Measurements from ENCODE around the gene PAX5.
"Not testable (repeated sequence)": the region's sequence is repeated elsewhere in the genome, so short reads cannot be mapped to it uniquely, and the experiment has no call there.

PAX5 gene

DNA sequence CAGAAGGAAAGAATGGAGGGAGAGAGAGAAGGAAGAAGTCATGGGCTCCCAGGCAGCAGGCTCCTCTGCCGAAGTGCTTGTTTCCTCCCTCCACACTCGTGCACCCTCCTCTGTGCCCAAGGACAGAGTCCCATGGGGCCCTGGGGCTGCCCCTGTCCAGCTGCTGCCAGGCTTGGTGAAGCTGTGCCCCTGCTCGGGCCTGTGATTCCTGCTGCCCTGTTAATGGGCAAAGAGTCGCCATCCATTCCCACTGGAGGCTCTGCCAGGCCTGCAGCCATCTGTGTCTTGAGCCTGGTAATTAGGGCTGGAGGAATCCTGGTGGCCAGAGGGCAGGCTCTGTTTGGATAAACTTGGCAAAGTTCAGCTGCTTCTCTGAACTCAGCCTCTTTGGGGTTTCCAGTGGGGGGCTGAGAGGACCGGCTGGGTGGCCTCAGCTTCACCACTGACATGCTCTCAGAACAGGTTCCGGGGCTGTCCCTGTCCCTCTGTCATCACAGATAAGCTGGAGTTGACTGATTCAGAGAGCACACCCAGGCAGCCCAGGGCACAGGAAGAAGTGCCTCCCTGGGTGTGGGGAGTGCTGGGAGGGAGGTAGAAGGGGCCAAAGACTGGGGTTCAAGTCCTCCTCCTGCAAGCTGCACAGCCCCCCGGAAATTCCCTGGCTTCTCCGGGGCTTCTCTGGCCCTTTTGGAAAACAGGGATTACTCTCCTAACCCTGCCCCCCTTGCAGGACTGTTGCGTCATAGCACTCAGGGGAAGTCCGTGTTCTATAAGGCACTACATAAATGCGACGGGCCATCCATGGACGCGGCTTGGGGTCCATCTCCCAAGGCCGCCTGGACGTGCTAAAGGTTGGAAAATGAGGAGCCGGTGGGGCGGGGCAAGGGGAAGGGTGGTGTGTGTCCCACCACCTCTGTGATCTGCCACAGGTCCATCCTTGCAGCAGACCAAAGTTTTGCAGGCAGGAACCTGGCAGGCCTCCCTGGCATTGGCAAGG lies 154.8 kb downstream of the PAX5 start:
- no peak for DNase-seq (ENCODE audit: low spot score)

DNA sequence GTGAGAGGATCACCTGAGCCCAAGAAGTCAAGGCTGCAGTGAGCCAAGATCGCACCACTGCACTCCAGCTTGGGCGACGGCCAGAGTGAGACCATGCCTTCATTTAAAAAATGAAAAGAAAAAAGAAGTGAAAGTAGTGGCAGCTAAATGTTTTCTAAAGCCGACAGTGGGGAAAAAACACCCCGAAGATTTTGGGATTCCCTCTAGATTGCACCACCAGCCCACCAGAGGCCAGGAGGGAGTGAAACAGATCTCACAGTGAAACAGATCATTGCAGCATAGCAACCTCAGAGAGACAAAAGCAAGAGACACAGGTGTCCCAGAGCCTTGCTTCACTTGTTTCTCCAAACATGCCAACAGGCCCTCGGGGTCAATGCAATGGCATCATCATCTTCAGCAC lies 156.8 kb downstream of the PAX5 start:
- no peak for DNase-seq (ENCODE audit: low spot score)

DNA sequence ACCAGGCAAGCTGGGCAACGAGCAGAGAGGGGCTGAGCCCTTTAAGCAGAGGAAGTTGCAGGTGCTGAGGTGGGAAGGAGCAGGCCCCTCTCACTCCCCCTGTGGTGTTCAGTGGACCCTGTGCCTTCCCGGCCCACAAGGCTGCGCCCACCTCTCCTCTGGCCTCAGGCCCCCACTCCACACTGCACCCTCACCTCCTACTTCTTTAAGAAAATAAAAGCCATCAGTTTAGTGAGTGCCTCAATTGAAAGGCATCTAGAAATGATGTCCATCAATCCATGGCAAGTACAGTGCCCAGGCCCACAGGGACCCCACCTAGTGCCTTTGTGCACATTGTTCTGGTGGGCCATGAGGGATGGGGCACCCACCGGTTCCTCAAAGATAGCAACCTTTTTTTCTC lies 158.0 kb downstream of the PAX5 start:
- no peak for DNase-seq (ENCODE audit: low spot score)

DNA sequence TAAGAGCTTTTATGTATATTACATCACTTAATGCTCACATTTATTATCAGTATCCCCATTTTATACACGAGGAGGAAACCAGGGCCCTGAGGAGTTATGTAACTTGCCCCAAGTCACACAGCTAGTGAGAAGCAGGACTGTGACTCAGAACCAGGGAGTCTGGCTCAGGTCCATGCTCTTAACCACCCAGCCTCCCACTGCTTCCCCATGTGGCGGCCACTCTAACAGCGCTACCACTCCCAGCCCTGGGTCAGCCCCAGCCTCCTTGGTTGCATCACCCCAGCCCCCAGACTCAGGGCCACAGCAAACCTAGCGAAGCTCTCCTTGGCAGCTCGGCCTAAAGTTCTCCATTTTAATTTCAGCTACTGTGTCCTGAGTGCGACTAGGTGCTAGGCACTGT lies 159.1 kb downstream of the PAX5 start:
- no peak for DNase-seq (ENCODE audit: low spot score)

DNA sequence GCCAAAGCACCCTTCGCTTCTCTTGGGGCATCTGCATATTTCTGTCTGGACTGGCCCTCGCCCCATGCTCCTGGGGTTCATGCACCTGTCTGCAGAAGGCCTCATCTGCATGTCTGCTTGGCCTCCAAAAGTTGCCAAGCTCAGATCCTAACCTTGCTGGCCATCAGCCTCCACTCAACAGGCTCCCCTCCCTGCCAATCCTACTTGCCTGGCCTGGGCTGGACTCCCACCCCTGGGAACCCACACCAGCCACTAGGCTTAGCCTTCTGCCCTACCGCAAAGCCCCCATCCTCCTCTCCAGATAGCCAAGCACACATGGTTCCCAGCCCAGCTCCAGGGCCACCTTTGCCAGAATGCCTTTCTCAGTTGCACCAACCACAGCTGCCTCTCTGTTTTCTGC lies 159.8 kb downstream of the PAX5 start:
- DNase-seq (ENCODE audit: low spot score), result no peak

DNA sequence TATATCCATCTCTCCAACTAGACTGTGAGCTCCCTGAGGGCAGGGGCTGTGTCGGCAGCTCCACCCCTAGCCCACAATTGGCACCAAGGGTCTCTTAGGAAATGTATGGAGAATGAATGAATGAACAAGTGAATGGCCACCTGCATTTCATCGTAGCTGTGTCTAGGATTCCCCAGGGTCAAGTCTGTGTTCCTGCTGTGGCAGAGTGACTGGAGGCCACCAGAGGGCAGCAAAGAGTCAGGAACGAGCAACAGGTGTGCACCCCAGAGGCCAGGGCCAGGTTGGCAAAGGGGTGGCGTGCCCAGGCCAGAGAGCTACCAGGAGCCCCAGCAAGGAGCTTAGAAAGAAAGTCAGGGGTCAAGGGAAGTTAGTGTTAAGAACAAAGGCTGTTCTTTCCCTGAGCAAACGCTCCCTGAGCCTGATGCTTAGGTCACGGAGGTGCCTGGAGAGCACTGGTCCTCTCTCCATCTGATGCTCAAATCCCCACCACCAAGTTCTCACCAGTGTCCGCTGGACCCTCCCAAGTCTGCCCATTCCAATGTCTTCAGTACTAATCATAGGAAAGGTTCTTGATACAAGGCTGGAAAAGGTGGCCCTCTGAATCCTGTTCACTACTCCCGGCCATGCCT lies 160.7 kb downstream of the PAX5 start:
- peak; percentile 58 for DNase-seq (ENCODE audit: low spot score)

DNA sequence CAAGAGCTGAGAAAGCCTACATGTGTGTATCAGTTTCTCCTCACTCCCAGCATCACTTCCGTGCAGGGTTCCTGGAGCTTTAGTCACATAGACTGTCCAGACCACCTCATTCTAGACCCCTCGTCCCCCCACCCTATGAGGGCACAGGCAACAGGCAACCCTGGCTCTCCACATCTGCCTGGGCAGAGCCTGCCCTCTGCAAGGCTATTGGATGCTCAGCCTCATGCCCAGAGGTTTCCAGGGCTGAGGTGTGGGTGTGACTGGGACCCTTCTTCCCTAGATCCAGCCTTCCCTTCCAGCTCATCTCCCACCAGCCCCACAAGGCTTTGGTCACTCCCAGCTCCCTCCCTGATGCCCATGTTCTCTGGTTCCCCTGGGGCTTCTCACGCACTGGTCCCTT lies 161.4 kb downstream of the PAX5 start:
- no peak for DNase-seq (ENCODE audit: low spot score)

DNA sequence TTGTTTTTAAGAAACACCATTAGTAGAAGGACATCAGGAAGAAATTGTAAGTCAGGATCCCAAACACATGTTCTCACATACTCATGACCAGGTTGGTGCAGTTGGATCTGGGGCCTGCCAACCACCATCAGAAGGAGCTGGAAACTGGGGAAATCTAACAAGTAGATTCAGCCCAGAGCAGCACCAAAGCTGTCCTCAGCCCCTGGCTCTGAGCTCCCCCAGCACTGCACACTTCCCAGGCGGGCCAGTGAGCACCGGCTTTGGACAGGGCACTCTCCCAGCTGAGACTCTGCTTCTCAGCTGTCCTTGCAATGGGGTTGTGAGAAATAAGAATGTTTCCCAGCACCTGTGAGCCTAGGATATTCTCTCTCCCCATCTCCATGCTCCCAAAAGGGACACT lies 162.5 kb downstream of the PAX5 start:
- DNase-seq (ENCODE audit: low spot score), result no peak

DNA sequence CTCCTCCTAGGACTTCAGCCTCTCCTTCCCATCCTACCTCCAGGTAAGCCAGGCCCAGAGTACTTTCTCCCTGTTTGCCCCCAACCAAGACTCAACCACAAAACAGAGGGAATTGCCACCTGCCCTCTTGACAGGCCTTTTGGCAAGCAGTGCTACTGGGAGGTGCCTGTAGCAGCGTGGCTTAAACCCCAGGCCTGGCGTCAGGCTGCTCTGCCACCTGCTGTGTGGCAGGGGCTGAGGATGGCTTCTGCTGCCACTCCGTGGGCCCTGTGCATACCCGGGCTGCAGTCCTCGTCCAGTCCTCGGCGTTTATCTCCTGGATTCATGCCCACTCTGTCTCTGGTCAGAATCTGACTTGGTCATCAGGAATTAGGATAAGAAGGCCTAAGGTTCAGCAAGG lies 163.1 kb downstream of the PAX5 start:
- no peak for DNase-seq (ENCODE audit: low spot score)

DNA sequence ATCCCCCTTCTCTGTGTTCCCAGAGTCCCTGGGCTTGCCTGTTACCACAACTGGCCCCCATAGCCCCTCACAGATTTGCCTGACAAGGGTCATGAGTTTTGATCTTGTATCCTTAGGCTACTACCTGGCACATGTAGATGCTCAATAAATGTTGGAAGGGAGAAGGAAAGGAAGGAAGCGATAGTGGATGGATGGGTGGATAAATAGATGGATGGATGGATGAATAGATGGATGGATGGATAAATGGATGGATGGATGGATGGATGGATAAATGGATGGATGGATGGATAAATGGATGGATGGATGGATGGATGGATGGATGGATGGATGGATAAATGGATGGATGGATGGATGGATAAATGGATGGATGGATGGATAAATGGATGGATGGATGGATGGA lies 164.5 kb downstream of the PAX5 start:
- not testable (repeated sequence) for DNase-seq (ENCODE audit: low spot score)

DNA sequence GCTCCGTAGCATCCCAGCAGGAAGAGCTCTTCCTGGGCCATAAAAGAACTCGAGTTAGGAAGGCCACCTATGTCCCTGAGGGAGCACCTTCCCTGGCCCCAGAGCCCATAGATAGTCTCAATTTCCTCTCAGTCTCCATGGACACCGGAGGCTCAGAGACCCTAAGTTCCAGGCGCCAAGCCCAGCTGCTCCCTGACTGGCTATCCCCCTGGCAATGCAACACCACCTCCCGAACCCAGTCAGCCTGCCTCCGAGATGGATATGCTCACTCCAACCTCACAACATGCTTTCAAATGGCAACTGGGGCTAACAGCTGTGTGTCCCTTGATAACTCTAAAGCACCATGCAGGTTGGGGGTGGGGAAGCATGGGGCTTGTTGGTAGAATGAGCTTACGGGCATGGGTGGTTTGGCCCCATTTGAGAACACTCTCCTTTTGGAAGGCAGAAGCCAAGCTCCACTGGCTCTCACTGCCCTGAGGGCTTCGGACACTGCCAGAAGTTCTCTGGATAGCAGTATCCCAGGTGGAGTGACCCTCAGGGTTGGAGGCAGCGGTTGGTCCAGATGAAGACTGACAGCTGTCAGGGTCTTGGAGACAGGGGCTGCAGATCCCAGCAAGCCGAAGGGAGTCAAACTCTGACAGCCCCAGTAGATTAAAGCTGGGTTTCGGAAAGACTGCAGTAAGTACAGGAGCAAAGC lies 165.3 kb downstream of the PAX5 start:
- no peak for DNase-seq (ENCODE audit: low spot score)

DNA sequence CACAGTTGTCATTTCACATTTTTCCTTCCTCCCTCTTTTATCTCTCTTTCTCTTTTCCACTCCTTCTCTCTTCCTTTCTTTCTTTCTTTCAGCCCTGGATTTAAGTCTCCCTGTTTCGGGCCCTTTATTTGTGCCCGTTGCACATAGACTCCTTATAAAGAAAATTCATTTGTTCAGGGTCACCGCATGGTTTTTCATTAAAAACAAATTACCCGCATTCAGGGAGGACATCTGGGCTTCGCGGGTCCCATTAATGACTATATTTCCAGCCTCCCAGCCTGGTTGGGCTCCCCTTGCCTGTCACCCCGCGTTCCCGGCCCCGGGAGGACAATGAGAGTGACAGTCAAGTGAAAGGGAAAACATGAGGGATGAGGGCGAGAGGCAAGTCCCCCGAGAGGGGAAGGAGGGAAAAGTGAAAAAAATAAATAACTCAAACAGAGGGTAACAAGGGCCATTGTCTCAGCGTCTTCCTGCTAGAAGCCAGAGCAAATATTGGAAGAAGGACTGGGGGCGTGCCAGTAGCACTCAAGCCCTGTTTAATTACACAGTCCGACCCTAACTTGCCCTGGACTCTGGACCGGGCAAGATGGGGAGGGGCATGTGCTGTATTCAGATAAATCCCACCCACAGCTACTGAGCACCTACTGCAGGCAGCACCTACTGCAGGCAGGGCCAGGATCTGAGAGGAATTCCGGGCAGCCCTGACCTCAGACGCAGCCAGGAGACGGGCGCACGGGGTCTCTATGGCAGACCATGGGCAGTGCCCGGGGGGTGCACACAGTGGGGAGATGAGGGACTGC lies 166.2 kb downstream of the PAX5 start:
- DNase-seq (ENCODE audit: low spot score), result no peak

DNA sequence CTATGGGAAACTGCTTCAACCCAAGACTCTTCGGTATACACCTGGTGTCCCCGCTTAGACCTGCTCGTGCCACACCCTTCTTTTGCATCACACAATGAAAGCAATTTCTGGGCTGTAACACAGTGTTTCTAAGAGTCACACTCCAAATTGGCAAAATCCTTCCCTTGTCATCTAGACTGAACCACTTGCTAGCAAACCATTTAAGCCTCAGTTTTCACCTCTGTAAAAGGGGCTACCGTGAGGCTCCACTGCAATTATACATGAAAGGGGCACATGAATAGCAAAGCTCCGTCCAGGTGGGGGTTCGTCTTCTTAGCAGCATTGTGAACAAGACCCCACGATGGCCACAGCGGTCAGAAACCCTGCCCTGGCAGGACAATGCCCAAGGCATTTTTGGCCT lies 166.8 kb downstream of the PAX5 start:
- DNase-seq (ENCODE audit: low spot score), result no peak

DNA sequence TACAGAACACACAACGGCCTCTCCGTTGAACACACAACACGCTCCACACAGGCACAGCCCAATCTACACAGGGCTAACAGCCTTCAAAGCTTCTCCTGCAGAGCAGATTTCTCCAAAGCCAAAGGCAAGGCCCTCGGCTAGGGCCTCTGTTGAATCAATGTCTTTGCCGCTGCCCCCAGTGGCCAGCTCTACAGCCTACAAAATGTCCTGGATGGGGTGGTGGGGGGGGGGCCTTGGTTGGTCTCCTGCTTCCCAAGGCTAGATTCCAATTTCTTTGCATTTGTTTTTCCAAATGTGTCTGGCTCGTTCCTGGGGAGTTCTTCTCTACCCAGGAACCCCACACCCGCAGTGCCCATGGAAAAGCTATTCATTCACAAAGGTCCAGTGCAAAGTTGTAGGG lies 167.2 kb downstream of the PAX5 start:
- DNase-seq (ENCODE audit: low spot score), result no peak

DNA sequence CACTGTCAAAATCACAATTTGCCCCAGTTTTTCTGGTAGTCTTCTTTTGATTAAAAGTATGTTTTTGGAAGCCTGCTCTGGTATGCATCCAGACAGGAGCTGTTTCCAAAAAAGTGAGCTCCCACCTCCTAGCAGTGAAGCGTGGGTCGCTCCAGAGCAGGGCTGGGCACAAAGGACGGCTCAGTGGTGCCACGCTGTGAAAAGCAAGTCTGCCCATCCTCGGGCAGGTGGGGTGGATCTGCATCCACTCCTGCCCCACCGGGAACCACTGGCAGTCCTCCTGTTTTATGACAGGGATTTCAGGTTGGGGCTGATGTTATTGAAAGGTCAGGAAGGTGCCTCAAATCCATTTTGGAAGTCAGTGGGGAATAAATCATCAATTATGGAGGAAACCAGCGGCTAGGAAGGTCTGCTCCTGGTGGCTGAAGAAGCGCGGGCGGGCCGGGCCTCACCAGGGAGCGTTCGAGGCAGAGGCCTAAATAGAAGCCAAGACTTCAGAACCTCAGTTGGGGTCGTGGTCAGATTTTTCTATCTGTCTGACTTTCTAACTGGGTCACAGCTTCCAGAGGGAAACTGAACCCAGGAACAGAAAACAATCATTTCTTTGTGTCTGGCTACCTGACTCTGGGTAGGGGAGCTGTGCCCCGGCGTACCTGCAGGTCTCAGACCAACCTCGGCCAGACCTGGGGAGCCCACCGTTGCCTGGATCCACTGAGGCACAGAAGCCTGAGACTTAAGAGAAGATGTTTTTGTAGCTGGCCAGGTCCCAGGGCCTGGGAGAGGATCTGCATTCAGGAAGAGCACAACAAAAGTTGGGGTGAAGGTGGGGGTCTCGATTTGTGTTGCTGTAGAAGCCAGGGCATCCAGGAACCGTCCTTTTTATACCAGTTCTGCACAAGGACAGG lies 168.1 kb downstream of the PAX5 start:
- no peak for DNase-seq (ENCODE audit: low spot score)

DNA sequence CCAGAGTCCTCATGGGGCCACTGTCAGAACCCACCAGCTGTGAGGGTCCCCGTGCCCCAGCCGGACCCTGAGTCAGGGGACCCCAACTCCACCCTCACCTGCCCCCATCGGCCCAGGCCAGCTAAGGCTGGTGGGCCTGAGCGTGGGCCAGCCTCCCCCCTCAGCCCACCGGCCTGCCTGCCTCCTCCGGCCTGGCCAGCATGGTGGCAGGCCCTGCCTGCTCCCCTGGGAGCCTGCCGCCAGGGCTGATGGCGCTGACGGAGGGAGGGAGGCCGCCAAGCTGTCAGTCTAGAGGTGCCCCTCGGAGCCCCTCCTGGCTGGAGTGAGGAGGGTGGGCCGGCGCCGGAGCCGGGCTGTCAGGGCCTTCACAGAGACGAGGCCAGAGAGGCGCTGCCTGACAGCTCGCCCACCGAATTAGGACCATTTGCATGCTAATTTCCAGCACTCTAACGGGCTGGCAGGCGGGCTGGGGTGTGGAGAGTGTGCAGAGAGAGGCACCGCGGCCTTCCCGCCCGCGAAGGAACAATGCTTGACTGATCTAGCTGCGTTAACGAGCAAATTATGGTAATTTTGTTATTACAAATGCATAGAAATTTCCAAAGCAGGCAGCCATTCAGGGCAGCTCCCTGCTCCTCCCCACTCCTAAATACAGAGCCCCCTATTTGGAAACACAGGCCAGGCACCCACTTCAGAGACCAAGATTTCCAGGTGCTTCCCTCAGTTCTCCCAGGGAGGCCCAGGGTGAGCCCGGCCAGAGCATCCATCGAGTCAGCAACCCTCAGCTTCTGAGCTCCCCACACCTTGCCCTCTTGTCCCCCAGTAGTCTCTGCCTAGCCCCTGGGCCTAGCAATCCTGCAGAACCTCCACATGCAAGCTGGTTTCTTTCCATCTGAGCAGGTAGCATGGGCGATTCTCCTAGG lies 169.3 kb downstream of the PAX5 start:
- DNase-seq (ENCODE audit: low spot score), result no peak

DNA sequence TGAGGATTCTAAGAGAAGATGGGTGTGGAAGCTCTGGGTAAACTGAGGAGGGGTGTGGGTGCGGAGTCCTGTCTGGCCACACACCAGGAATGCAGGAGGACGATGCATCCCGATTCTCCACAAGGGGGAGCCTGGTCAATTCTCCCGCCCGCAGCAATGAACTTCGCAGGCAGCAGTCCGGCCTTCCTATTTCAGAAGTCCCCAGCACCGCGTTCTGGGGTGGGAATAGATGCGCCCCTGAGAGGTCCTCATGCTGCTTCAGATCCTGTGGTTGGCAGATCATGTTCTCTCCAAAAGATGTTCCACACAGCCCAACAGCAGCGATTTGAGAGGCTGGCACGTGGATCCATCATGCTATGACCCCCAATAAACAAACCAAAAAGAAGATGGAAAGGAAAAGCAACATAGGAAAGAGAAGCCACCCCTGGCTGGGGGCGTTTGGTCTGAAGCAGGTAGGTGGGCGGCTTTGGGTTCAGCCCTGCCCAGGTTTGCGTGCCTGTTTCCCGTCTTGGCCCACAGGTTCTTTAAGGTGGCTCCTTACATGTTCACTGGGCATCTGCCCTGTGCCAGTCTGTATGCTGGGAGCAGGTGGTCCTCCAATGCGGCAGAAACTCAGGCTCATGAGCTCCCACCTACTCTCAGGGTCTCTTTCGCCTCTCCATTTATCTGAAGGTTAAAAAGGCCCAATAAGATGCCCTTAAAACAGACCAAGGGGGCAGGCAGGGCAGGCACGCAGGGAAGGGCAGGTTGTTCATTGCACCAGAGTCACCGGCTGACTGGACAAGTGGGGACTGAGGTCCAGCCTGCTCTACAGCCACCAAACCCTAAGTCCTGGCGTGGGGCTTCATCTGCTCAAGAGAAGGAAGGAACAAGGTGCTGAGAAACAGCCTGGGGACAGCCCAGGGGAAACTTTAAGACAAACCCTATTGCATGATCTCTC lies 171.6 kb downstream of the PAX5 start:
- DNase-seq (ENCODE audit: low spot score), result no peak

DNA sequence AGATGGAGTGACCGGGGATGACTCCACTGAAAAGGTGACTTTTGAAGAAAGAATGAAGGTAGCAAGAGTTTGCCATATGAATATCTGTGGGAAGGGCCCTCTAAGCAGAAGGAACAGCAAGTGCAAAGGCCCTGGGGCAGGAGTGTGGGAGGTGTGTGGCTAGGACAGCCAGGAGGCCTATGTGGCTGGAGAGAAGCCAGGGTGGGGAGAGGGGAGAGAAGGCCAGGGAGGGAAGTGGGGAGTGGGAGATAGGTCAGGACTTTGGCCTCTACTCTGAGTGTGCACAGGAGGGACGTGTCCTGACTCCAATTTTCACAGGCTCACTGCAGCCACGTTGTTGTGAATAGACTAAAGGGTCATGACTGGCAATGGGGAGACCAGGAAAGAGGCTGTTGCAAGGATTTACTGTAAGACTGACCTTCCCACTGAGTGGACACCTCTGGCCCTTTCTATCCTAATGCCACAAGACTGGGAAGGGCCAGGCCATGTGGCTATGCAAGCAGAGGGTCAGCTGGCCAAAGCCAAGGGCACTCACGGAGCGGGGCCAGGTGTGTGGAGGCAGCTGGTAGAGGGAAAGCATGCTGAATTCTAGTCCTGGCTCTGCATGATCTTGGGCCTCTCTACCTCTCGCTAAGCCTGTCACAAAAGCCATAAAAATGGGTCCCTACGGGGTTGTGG lies 172.4 kb downstream of the PAX5 start:
- DNase-seq (ENCODE audit: low spot score), result no peak

All from CD4-positive, alpha-beta T cell treated with Interleukin-6 at 100 ng/mL for 8 hours (primary cell).